Neural cell (in vitro differentiated cells): ENCODE measurements around the gene GRAMD4. TPM values are rescaled to one million over a fixed set of nuclear protein-coding genes. Genes with fewer than 3 reads are reported as not detected.

Experiments used
- H2AFZ ChIP-seq: fragments of 200-600, 300-800 bp; sonication (generic), shearing (Covaris generic); 2 replicates; pipeline ENCODE4 v1.6.0; 2014; ENCODE audit warnings: low read depth, mild to moderate bottlenecking, antibody characterized with exemption, low read length, moderate library complexity
- H3F3A ChIP-seq: fragments of 200-600 bp; shearing (Covaris generic); 2 replicates; pipeline ENCODE4 v1.6.1; 2016; ENCODE audit warnings: mild to moderate bottlenecking, moderate library complexity, mixed read lengths, antibody characterized with exemption, low read length; ENCODE audit not compliant: insufficient read depth, poor library complexity, severe bottlenecking
- H3K27ac ChIP-seq: fragments of 200-600, 300-800 bp; sonication (generic), shearing (Covaris generic); 2 replicates; pipeline ENCODE4 v1.5.1; 2014; ENCODE audit warnings: mild to moderate bottlenecking, low read length, moderate library complexity
- H3K27me3 ChIP-seq: fragments of 300-800, 200-600 bp; sonication (generic), shearing (Covaris generic); 2 replicates; pipeline ENCODE4 v1.6.0; 2014; ENCODE audit warnings: mild to moderate bottlenecking, low read depth, low read length, moderate library complexity; ENCODE audit not compliant: insufficient read depth
- H3K36me3 ChIP-seq: fragments of 300-800, 200-600 bp; sonication (generic), shearing (Covaris generic); 2 replicates; pipeline ENCODE4 v1.5.1; 2014; ENCODE audit warnings: mild to moderate bottlenecking, antibody characterized with exemption, low read length, moderate library complexity; ENCODE audit not compliant: insufficient read depth
- H3K4me2 ChIP-seq: fragments of 300-800, 200-600 bp; sonication (generic), shearing (Covaris generic); 2 replicates; pipeline ENCODE4 v1.6.0; 2014; ENCODE audit warnings: mild to moderate bottlenecking, low read length
- H3K4me3 ChIP-seq: fragments of 300-800, 200-600 bp; sonication (generic), shearing (Covaris generic); 2 replicates; pipeline ENCODE4 v1.5.1; 2014; ENCODE audit warnings: mild to moderate bottlenecking, low read length, moderate library complexity
- H3K79me2 ChIP-seq: fragments of 200-600 bp; shearing (Covaris generic); replicated peaks from 2 replicates; pipeline ENCODE4 v1.6.0; 2014; ENCODE audit warnings: mild to moderate bottlenecking, low read length, moderate library complexity; ENCODE audit not compliant: insufficient read depth
- H3K9ac ChIP-seq: fragments of 300-800, 200-600 bp; sonication (generic), shearing (Covaris generic); 2 replicates; pipeline ENCODE4 v1.6.1; 2016; ENCODE audit warnings: mild to moderate bottlenecking, low read length, mixed read lengths
- H3K9me2 ChIP-seq: fragments of 200-600 bp; shearing (Covaris generic); 2 replicates; pipeline ENCODE4 v1.6.1; 2016; ENCODE audit warnings: mild to moderate bottlenecking, low read length, mixed read lengths; ENCODE audit not compliant: insufficient read depth
- H3K9me3 ChIP-seq: fragments of 200-600, 300-800 bp; sonication (generic), shearing (Covaris generic); 2 replicates; pipeline ENCODE4 v1.6.1; 2016; ENCODE audit warnings: mild to moderate bottlenecking, mixed run types, low read length, moderate library complexity, mixed read lengths
- H4K20me1 ChIP-seq: fragments of 200-600 bp; shearing (Covaris generic); 2 replicates; pipeline ENCODE4 v1.6.1; 2016; ENCODE audit warnings: mild to moderate bottlenecking, mixed run types; ENCODE audit not compliant: insufficient read depth
- EP300 ChIP-seq: fragments of 450-650 bp; conservative IDR thresholded peaks from 2 replicates; pipeline ENCODE4 v1.6.1; 2014; ENCODE audit warnings: antibody characterized with exemption, mild to moderate bottlenecking, moderate library complexity; ENCODE audit not compliant: poor library complexity, severe bottlenecking
- EZH2 ChIP-seq: fragments of 200-600, 300-800 bp; shearing (Covaris generic), sonication (generic); IDR thresholded peaks from 2 replicates; pipeline ENCODE4 v1.6.1; 2014; ENCODE audit warnings: antibody characterized with exemption, low read length, borderline replicate concordance, mild to moderate bottlenecking; ENCODE audit not compliant: insufficient read depth, poor library complexity, severe bottlenecking
- MXI1 ChIP-seq: fragments of 450-650 bp; conservative IDR thresholded peaks from 2 replicates; pipeline ENCODE4 v1.6.1; 2014; ENCODE audit warnings: antibody characterized with exemption, mild to moderate bottlenecking; ENCODE audit not compliant: poor library complexity, severe bottlenecking
- POLR2AphosphoS5 ChIP-seq: IDR thresholded peaks from 2 replicates; pipeline ENCODE4 v1.6.1; 2012
- RAD21 ChIP-seq: fragments of 450-650 bp; conservative IDR thresholded peaks from 2 replicates; pipeline ENCODE4 v1.6.1; 2014; ENCODE audit warnings: antibody characterized with exemption, mild to moderate bottlenecking, moderate library complexity
- REST ChIP-seq: IDR thresholded peaks from 2 replicates; pipeline ENCODE4 v1.6.1; 2012; ENCODE audit warnings: borderline replicate concordance
- SMC3 ChIP-seq: fragments of 450-650 bp; conservative IDR thresholded peaks from 2 replicates; pipeline ENCODE4 v1.6.1; 2014; ENCODE audit warnings: antibody characterized with exemption, mild to moderate bottlenecking, moderate library complexity; ENCODE audit not compliant: poor library complexity
- TAF1 ChIP-seq: IDR thresholded peaks from 2 replicates; pipeline ENCODE4 v1.6.1; 2012; ENCODE audit warnings: low read depth
- polyA plus RNA-seq: library from polyadenylated mRNA; depleted of rRNA; stranded (reverse); fragments of >200 nt; gene quantifications from 2 replicates; pipeline ENCODE4 v1.2.3, GENCODE V29; 2014
- TF ChIP-seq, protein P1 (sequence below): fragments of 450-650 bp; IDR thresholded peaks from 2 replicates; pipeline ENCODE4 v1.5.1; 2014; ENCODE audit warnings: antibody characterized with exemption, mild to moderate bottlenecking, moderate library complexity; ENCODE audit not compliant: poor library complexity, severe bottlenecking

Gene GRAMD4
- polyA plus RNA-seq, 1 donor from 2014 or later, result 35.6 TPM

DNA sequence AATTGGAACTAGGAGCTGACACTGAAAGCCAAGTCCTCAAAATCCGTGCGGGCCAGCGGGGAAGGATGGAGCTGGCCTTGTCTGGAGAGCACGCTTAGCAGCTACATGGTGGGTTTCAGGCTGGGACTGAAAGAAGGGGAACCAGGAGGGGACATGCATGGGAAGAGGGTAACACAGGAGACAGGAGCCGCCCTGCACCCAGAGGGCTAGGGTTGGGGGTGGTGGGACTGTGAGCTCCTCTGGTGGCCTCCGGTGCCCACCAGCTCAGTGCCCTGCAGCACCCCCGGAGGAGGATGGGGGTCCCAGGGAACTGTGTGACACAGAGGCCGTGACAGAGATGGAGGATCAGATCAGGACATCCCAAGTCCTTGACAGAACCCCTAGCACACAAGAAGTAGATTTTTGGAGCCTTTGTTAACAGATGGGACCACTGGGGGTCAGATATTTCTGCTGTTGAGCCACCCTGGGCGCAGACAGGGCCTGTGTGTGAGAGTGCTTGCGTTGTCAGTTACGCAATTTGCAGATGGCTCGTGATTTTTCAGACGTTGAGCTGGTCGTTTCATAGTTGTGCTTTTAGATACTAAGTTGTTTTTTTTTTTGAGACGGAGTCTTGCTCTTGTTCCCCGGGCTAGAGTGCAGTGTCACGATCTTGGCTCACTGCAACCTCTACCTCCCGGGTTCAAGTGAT is 21.3 kb upstream of the GRAMD4 start:
- Histone ChIP-seq H3K9ac (no peak overlapping the region), H3K27ac (no peak overlapping the region), H3K79me2 (no peaks in the 10 kb centered on the region), H3K36me3 (no peaks in the 10 kb centered on the region), H3K27me3 (no peaks in the 10 kb centered on the region), H3K9me2 (no peaks in the 10 kb centered on the region), H3K4me2 (no peak overlapping the region), H4K20me1 (no peaks in the 10 kb centered on the region), H3K4me3 (no peak overlapping the region), H3K9me3 (no peaks in the 10 kb centered on the region), H3F3A (no peaks in the 10 kb centered on the region), H2AFZ (no peak overlapping the region)
- TF ChIP-seq, protein P1, sequence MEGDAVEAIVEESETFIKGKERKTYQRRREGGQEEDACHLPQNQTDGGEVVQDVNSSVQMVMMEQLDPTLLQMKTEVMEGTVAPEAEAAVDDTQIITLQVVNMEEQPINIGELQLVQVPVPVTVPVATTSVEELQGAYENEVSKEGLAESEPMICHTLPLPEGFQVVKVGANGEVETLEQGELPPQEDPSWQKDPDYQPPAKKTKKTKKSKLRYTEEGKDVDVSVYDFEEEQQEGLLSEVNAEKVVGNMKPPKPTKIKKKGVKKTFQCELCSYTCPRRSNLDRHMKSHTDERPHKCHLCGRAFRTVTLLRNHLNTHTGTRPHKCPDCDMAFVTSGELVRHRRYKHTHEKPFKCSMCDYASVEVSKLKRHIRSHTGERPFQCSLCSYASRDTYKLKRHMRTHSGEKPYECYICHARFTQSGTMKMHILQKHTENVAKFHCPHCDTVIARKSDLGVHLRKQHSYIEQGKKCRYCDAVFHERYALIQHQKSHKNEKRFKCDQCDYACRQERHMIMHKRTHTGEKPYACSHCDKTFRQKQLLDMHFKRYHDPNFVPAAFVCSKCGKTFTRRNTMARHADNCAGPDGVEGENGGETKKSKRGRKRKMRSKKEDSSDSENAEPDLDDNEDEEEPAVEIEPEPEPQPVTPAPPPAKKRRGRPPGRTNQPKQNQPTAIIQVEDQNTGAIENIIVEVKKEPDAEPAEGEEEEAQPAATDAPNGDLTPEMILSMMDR, result no peak
- no peak for TF ChIP-seq POLR2AphosphoS5
- TF ChIP-seq REST, result no peak
- no peak for TF ChIP-seq EZH2
- no peak for TF ChIP-seq TAF1
- no peak for TF ChIP-seq RAD21
- TF ChIP-seq MXI1, result no peak
- TF ChIP-seq SMC3, result no peak
- no peak for TF ChIP-seq EP300

- H4K20me1 ChIP-seq, result no peaks in the 10 kb centered on the region
- no peaks in the 10 kb centered on the region for H3K27me3 ChIP-seq
- H3K36me3 ChIP-seq, result no peaks in the 10 kb centered on the region
- no peak overlapping the region for H3K27ac ChIP-seq
- no peaks in the 10 kb centered on the region for H3F3A ChIP-seq
- no peak overlapping the region for H2AFZ ChIP-seq
- no peak overlapping the region for H3K4me3 ChIP-seq
- H3K9me2 ChIP-seq, result no peaks in the 10 kb centered on the region
- H3K9ac ChIP-seq, result no peak overlapping the region
- no peak overlapping the region for H3K4me2 ChIP-seq
- H3K9me3 ChIP-seq, result no peaks in the 10 kb centered on the region
- no peaks in the 10 kb centered on the region for H3K79me2 ChIP-seq
- TF ChIP-seq SMC3 (no peak), EP300 (no peak), RAD21 (no peak), REST (no peak), POLR2AphosphoS5 (no peak), MXI1 (no peak), TAF1 (no peak)
- TF ChIP-seq, protein P1, result no peak
Observed at GRCh38 chr22:46600273-46600796, 19.9 kb upstream of the GRAMD4 start.
